ENCODE measurements around the gene PPARD.
A peak's percentile ranks its signal among the peaks of the same experiment; 100 is the strongest.
"Not testable (repeated sequence)": the region's sequence is repeated elsewhere in the genome, so short reads cannot be mapped to it uniquely, and the experiment has no call there.

PPARD gene
- total RNA-seq, result 21.6 to 26.8 reads per million in 2 donors

DNA sequence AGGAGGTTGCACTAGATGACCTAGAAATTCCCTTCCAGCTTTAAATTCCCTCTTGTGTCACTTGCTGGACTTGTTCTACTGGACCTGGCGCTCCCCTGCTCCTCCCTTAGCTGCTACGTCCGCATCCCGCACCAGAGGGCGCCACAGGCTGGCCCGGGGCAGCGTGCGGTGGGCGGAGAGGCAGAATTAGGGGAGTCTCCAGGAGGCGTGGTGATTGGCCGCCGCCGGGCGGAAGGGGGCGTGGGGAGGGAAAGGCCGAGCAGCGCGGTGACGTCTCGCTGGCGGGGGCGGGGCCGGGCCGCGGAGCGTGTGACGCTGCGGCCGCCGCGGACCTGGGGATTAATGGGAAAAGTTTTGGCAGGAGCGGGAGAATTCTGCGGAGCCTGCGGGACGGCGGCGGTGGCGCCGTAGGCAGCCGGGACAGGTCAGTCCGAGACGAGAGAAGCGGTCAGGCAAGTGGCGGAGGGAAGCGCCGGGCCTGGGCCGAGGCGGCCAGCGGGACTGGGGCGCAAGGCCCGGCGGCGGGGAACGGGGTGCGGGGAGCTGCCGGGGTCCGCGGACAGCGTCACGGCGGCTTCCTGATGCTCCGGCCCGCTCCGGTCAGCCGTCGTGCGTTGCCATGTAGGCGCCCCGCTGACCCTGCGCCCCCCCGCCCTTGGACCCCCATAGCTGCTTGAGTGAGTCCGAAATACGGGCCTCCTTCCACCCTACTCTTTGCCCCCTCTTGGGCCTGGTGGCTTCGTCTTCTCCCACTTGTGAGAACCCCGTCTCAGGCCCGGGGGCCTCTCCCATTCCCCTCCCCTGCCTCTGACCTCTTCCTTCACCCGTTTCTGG lies at the start of gene PPARD:
PPARD (plus strand) TSS at position 301 of the 834 bp plus-strand sequence. CDS start 68,530 bp downstream, outside the sequence.
- DNase-seq, result peak; percentile 96

DNA sequence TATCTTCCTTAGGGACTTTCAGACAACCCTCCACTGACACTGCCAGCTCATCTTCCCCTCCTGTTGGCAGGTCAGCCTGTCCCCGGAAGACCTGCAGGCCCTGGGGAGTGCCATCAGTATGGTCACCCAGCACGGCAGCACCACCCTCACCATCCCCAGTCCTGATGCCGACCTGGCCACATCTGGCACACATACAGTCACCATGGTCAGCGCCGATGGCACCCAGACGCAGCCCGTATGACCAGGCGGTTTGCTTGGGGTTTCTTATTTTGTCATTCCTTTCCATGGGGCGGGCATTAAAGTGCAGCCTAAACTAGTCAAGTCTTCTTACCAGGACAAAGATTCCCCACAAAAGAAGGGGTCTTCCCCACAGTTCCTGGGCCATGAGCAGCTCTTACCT lies 48.7 kb upstream of the PPARD start:
- no peak for DNase-seq

GRCh38 chr6:35294308-35294945 lies 47.9 kb upstream of the PPARD start:
- DNase-seq, result no peak

GRCh38 chr6:35295036-35295435 lies 47.3 kb upstream of the PPARD start:
- no peak for DNase-seq

DNA sequence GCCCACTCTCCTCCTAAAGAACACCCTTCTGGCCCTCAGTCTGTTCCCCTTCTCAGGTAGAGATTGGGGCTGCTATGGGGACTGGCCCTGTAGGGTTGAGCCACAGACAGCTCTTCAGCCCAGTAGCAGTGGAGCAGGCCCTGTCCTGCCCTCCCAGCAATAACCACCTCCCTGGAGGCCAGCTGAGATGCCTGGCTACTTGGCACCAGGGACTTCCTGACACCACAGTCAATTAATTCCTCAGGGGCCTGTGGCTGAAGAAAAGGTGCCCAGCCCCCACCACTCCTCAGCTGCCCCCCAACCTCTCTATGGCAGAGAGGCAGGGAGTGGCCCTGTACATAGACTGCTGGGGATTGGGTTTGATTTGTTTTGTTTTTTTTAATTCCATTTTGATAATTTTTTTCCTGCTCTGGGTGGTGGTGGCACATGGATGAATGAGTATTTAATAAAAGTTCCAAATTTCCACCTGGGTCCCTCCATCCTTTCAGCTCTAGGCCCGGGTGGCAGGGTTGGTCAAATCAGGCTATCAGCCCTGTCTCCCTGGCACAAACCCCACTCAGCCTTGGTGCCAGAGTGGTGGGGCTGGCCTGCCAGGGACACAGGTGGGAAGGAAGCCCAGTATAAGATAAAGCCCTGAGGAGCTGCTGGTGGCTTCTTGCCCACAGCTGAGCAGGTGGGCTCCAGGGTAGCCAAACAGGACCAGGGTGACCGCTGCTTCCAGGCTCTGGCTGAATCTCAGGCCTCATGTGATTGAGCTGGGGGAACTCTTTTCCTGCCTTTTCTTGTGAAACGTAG lies 46.6 kb upstream of the PPARD start:
- DNase-seq, result no peak

DNA sequence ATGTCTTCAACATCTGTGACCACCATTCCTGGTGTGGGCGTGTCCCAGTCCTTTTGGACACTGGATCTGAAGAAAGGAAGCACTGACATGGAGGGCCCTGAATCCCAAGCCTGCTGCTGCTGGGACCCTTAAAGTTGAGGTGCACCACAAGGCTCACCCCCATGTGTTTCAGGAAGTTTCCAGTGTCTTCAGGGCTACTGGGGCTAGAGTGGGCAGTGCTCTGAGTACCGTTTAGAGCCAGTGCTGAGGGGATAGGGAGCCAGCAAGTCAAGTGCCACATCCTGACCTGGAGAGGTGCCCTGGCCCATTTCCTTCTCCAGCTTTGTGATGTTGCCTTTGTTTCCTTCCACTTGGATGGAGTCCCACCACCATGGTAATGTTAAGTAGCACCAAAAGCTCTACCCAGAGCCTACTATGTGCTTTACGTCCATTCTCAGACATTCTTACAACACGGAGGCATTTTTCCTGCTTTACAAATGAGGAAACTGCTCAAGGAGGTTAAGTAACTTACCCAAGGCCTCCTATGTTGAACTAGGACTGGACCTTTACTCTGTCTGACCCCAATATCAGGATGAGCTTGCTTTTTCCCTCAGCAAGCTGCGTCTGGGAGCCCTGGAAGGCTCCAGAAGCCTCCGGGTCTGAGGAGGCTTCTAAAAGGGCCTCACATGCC lies 45.3 kb upstream of the PPARD start:
- no peak for DNase-seq

GRCh38 chr6:35297601-35298481 lies 44.5 kb upstream of the PPARD start, which contains the start of gene DEF6:
TSS of gene DEF6 (plus strand) at chr6:35297818. CDS start at chr6:35297857, 39 bp downstream.
- peak; percentile 68 for DNase-seq

DNA sequence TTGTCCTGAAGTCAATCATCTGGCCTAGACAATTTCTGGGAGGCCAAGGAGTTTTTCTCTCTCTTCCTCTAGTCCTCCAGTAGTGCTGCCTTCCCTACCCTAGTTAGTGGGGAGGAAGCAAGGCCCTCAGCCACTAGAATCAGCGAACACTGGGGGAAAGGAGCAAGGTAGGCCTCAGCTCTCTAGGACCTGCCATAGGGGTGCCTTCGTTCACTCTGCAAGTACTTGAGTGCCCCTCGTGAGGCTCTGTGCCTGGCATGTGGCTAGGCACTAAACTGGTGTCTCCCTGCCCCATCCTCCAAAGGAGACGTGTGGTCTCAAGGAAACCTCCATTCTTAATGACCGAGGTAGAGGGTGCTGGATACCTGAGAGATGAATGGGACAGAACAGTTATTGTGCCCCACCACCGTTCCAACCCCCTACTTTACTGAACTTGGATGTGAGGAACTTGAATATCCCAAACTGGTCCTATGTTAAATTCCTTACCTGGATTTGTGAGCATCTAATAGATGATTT lies 43.7 kb upstream of the PPARD start:
- no peak for DNase-seq

DNA sequence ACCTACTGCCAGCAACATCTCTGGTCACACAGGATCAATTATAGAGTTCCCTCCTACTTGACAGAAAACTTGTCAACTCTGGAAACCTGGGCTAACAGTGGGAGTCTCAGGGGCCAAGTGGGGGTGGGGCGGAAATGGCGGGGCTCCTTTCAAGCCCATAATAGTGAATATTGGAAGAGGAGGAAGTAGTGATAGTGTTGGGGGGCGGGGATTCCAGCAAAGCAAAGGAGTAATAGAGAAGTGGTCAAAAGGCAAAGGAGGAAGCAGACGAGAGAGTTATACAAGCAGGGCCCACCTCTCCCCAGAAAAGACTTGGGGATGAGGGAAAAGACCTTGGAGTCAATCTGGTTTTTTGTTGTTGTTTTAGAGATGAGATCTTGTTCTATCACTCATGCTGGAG lies 42.7 kb upstream of the PPARD start:
- no peak for DNase-seq

GRCh38 chr6:35300848-35301247 lies 41.5 kb upstream of the PPARD start:
- no peak for DNase-seq

DNA sequence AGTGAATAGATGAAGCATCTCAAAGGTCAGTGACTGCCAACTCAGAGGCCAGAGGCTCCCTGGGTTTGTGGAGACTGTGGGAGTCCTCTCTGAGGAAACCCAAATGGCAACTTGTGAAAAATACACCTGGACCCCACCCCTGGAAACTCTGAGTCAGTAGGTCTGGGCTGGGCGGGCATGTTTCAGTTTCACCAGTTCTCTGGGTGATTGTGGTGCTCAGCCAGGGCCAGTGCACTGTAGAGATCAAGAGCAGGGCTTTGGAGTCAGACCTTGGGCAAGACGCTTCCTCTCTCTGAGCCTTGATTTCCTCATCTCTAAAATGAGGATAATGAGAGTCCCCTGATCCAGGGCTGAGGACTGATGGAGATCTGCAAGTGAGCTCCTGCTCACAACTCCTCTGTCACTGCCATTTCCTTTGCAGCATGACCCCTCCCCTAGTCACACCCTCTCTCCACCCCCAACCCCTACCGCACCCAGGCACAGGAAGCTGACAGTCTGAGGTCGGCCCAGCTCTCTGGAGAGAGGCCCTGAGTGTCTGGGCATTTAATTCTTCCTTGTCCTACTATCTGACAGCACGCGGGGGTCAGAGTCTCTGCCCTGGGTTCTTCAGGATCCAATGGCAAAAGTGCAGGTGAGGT lies 39.6 kb upstream of the PPARD start:
- DNase-seq, result peak; percentile 27

GRCh38 chr6:35304299-35304698 lies 38.1 kb upstream of the PPARD start:
- no peak for DNase-seq

DNA sequence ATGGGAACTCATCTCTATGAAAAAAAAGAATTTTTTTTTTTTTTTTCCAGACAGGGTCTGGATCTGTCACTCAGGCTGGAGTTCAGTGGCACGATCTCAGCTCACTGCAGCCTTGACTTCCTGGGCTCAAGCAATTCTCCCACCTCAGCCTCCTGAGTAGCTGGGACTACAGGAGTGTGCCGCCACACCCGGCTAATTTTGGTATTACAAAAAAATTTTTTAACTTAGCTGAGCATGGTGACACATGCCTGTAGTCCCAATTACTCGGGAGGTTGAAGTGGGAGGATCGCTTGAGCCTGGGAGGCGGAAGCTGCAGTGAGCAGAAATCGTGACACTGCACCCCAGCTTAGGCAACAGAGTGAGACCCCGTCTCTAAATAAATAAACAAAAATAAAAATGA lies 37.2 kb upstream of the PPARD start:
- no peak for DNase-seq

DNA sequence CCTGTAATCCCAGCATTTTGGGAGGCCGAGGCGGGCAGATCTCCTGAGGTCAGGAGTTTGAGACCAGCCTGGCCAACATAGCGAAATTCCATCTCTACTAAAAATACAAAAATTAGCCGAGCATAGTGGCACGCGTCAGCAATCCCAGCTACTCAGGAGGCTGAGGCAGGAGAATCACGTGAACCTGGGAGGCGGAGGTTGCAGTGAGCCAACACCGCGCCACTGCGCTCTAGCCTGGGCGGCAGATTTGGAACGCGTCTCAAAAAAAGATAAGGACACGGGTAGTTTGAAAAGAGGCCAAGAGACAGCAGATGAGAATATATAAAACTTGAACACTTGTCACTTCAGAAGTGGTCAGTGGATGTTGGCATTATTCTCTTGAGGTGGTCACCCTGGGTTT lies 35.2 kb upstream of the PPARD start:
- not testable (repeated sequence) for DNase-seq

GRCh38 chr6:35308543-35308942 lies 33.8 kb upstream of the PPARD start:
- DNase-seq, result not testable (repeated sequence)

DNA sequence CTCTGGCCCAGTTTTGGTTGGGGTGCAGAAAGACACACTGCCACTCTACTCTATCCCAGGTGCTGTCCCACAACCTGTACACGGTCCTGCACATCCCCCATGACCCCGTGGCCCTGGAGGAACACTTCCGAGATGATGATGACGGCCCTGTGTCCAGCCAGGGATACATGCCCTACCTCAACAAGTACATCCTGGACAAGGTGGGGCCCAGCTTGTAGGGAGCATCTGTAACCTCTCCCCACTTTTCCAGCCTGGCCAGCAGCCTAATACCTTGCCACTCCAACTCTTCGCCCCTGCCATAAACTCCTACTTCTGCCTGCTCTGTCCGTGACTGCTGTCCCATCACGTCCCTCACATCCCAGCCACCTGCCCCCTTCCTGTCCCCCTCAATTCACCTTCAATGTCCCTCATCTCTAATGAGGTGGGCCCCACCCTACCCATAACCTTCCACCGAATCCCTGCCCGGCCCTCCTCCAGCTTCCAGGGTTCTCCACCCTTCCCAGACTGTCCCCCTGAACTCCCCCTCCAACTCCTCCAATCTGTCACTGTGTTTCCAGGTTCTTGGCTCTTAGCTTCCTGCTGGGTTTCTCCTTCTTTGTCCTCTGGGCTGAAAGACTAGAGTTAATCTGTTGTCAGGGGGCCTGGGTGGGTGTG lies 32.6 kb upstream of the PPARD start:
- no peak for DNase-seq

DNA sequence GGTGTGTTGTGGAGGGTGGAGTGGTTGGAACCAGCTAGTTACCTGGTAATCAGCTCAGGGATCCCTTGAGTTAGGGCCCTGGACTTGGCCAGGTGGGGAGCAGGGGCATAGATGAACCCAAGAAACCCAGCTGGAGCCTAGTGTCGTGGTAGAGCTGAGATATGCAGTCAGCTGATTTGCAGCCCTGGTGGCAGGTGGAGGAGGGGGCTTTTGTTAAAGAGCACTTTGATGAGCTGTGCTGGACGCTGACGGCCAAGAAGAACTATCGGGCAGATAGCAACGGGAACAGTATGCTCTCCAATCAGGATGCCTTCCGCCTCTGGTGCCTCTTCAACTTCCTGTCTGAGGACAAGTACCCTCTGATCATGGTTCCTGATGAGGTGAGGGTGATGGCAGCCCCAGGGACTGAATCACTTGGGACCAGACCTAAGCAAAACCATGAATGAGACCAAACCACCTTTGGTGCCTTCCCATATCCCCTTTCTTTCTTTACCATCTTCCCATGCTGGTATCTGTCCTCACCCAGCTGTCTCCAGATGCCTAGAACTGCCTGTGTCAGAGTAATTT lies 32.0 kb upstream of the PPARD start:
- no peak for DNase-seq

DNA sequence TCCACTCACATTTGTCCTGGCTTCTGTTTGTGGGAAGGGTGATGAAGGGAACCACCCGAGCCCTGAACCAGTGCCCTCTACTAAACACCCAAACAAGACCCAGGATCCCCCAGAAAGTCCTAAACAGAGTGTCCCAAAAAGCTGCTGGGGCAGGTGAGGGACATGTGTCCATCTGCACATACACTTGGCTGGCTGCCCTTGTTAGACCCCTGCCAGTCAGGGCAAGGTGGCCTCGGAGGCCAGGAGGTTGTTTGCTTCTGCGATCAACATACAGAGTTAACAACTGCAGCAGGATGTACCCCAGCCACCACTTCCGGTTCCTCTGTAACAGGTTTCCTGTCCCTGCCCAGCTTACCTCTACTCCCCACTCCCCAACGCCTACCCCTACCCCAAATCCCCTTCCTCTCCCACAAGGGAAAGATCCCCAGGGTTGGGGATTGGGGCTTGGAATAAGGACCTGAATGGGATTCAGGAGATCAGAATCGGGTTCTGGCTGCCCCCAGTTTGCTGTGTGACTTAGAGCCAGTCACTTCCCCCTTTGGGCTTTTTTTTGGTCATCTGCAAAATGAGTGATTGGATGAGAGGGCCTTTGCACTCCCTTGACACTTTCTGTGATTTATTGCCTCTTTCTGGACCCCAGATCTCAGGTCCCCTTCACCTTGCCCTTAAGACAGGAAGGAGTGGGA lies 30.8 kb upstream of the PPARD start:
- no peak for DNase-seq

DNA sequence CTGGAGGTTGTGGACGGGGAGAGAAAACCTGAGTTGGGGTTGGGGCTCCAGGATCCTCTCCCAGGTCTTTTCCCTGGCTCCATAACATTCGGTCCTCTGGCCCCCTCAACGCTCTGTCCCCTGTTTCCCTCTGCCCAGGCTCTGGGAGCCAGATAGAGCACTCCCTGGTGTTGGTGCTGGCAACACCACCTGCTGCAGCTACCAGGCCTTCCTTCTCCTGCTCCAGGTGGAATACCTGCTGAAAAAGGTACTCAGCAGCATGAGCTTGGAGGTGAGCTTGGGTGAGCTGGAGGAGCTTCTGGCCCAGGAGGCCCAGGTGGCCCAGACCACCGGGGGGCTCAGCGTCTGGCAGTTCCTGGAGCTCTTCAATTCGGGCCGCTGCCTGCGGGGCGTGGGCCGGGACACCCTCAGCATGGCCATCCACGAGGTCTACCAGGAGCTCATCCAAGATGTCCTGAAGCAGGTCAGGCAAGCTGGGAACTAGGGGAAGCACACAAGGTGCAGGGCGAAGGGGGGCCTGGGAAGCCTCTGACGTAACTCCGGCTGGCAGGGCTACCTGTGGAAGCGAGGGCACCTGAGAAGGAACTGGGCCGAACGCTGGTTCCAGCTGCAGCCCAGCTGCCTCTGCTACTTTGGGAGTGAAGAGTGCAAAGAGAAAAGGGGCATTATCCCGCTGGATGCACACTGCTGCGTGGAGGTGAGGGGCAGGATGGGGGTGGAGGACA lies 30.1 kb upstream of the PPARD start:
- no peak for DNase-seq
